Subcutaneous abdominal adipose tissue (tissue), 5 donors: ENCODE data around the gene TNFRSF6B.

Experiments used
- H3K27ac ChIP-seq: one replicate; pipeline ENCODE4 v1.7.0; 2013; ENCODE audit warnings: low read depth, mild to moderate bottlenecking, inconsistent platforms, low read length, moderate library complexity
- H3K27me3 ChIP-seq, 5 donors: one replicate each; pipeline ENCODE4 v1.7.0; 2013; ENCODE audit warnings: low read length in 5 of 5, inconsistent platforms in 1 of 5; ENCODE audit not compliant: control insufficient read depth in 5 of 5, insufficient read depth in 4 of 5
- H3K36me3 ChIP-seq, 5 donors: one replicate each; pipeline ENCODE4 v1.7.0; 2013; ENCODE audit warnings: low read length in 5 of 5; ENCODE audit not compliant: control insufficient read depth in 5 of 5, insufficient read depth in 5 of 5
- H3K4me1 ChIP-seq, 5 donors: one replicate each; pipeline ENCODE4 v1.7.0; 2013; ENCODE audit warnings: low read length in 5 of 5, mild to moderate bottlenecking in 3 of 5, moderate library complexity in 1 of 5; ENCODE audit not compliant: control insufficient read depth in 5 of 5, insufficient read depth in 5 of 5
- H3K4me3 ChIP-seq, 5 donors: one replicate each; pipeline ENCODE4 v1.7.0; 2013; ENCODE audit warnings: low read length in 5 of 5, low read depth in 1 of 5
- H3K9ac ChIP-seq, 5 donors: one replicate each; pipeline ENCODE4 v1.7.0; 2013; ENCODE audit warnings: low read length in 5 of 5, mild to moderate bottlenecking in 4 of 5, moderate library complexity in 3 of 5
- H3K9me3 ChIP-seq, 5 donors: one replicate each; pipeline ENCODE4 v1.7.0; 2013; ENCODE audit warnings: low read length in 5 of 5; ENCODE audit not compliant: control insufficient read depth in 5 of 5
- donor health status: healthy.
- donor health status: healthy.
- donor health status: healthy.
- donor health status: healthy.
- donor health status: healthy.

Gene TNFRSF6B

DNA sequence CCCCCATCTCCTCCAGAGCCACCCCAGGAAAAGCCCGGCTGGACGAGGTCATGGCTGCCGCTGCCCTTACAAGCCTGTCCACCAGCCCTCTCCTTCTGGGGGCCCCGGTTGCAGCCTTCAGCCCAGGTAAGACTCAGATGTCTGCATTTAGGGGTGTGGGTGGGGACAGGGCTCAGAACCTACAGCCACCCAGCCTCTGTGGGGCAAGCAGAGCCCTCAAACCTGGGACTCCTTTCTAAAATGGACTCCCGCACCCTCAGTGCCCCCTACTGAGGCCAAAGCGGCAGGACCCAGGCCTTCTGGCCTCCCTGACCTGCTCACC lies 44.9 kb downstream of the TNFRSF6B start:
- Histone ChIP-seq H3K4me1 (peaks cover 2 to 69% (median 51%) of the 10 kb centered on the region in 5 donors), H3K36me3 (peaks cover 0 to 40% (median 26%) of the 10 kb centered on the region in 5 donors), H3K27ac (peak overlapping the region; percentile 30), H3K9ac (peak overlapping the region in 1 of 5 donors; percentile 48), H3K4me3 (peak overlapping the region; percentile 39 to 76 (median 71)), H3K27me3 (no peaks in the 10 kb centered on the region), H3K9me3 (no peaks in the 10 kb centered on the region)

DNA sequence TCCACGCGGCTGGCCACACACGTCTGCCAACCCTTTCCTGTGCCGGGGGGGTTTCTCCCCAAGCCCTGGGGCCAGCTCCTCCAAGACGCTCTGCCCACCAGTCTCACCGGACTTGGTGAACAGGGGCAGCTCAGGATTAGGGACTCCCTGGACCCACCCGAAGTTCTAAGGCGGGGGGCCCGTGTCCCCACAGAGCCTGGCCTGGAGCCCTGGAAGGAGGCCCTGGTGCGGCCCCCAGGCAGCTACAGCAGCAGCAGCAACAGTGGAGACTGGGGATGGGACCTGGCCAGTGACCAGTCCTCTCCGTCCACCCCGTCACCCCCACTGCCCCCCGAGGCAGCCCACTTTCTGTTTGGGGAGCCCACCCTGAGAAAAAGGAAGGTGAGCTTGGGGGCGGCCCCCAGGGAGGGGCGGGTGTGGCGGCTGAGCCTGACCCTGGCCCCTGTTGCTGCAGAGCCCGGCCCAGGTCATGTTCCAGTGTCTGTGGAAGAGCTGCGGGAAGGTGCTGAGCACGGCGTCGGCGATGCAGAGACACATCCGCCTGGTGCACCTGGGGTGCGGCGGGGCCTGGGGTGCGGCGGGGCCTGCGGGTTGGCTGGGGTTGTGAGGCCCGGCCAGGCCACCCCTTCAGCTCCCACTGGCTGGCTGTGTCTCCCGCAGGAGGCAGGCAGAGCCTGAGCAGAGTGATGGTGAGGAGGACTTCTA lies 45.4 kb downstream of the TNFRSF6B start:
- Histone ChIP-seq H3K9me3 (no peaks in the 10 kb centered on the region), H3K4me3 (peak overlapping the region in 4 of 5 donors; percentile 39 to 76 (median 72)), H3K36me3 (peaks cover 0 to 44% (median 26%) of the 10 kb centered on the region in 5 donors), H3K27ac (no peak overlapping the region), H3K4me1 (peaks cover 2 to 68% (median 51%) of the 10 kb centered on the region in 5 donors), H3K27me3 (no peaks in the 10 kb centered on the region), H3K9ac (peak overlapping the region in 1 of 5 donors; percentile 48)

DNA sequence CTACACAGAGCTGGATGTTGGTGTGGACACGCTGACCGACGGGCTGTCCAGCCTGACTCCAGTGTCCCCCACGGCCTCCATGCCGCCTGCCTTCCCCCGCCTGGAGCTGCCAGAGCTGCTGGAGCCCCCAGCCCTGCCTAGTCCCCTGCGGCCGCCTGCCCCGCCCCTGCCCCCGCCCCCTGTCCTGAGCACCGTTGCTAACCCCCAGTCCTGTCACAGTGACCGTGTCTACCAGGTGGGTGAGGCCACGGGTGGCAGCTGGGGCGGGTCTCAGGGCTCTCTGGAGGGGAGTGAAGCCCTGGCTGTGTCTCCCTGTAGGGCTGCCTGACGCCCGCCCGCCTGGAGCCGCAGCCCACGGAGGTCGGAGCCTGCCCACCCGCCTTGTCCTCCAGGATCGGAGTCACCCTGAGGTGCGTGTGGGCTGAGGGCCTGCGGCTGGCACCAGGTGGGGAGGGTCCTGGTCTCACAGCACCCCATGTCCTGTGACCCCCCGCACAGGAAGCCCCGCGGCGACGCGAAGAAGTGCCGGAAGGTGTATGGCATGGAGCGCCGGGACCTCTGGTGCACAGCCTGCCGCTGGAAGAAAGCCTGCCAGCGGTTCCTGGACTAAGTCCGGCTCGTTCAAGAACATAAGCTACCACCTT lies 46.1 kb downstream of the TNFRSF6B start:
- no peaks in the 10 kb centered on the region for H3K27me3 ChIP-seq
- peaks cover 2 to 64% (median 47%) of the 10 kb centered on the region in 5 donors for H3K4me1 ChIP-seq
- H3K36me3 ChIP-seq = peaks cover 0 to 47% (median 26%) of the 10 kb centered on the region in 5 donors
- no peaks in the 10 kb centered on the region for H3K9me3 ChIP-seq
- no peak overlapping the region for H3K4me3 ChIP-seq
- no peak overlapping the region for H3K9ac ChIP-seq
- H3K27ac ChIP-seq = no peak overlapping the region

DNA sequence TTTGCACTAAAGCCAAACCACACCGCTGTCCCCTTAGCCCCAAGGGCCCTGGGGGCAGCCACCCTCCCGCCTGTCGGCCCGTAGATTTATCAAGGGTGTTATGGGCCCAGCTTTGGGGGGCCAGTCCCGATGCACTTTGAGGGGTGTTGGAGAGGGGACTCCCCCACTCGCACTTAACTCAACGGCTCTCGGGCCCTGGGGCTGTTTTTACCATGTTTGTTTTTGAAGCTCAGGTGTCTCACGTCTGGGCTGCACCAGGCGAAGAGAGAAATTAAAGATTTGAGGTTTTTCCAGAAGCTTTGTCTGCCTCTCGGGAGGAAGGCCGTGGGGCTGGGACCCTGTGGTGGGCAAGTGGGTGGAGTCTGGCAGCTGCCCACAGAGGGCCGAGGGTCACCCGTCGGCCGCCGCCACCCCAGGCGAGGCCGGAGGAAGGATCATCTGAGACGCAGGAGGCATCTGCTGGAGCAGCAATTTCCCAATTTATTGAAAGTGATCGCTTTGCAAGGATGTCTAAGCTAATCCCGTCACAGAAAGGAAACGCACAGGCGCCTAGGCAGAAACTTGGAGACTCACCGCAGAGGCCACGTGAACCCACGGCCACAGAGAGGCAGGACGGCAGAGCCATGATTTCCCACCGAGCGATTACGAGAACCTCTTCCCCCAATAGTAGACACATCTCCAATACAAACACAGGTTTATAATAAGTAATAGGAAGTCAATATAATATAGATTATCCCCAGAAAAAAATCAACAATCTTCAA lies 46.9 kb downstream of the TNFRSF6B start:
- H3K4me1 ChIP-seq = peaks cover 2 to 55% (median 38%) of the 10 kb centered on the region in 5 donors
- no peak overlapping the region for H3K4me3 ChIP-seq
- H3K27me3 ChIP-seq = no peaks in the 10 kb centered on the region
- no peak overlapping the region for H3K9ac ChIP-seq
- peaks cover 0 to 55% (median 26%) of the 10 kb centered on the region in 5 donors for H3K36me3 ChIP-seq
- H3K9me3 ChIP-seq = no peaks in the 10 kb centered on the region
- H3K27ac ChIP-seq = no peak overlapping the region

DNA sequence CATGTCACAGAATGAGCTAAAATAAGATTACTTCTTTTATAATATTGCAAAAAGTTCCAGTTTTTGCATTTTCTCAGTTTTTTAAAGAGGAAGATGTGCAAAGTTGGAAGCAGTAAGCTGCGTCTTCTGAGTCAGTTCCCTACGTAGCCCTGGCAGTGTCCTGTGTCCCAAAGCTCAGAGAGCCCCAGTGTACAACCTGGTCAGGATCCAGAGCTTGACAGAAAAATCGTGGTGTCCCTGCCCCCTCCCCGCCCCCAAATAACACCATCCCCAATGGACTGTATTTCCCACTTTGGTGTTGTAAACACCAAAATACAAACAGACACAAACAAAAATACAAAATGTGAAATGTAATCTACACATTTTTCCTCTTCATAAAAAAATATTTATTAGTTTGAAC lies 47.7 kb downstream of the TNFRSF6B start:
- Histone ChIP-seq H3K9me3 (no peaks in the 10 kb centered on the region), H3K9ac (peak overlapping the region in 1 of 5 donors; percentile 6), H3K27me3 (no peaks in the 10 kb centered on the region), H3K36me3 (peaks cover 0 to 55% (median 28%) of the 10 kb centered on the region in 5 donors), H3K4me3 (no peak overlapping the region), H3K4me1 (peaks cover 2 to 47% (median 30%) of the 10 kb centered on the region in 5 donors), H3K27ac (no peak overlapping the region)

DNA sequence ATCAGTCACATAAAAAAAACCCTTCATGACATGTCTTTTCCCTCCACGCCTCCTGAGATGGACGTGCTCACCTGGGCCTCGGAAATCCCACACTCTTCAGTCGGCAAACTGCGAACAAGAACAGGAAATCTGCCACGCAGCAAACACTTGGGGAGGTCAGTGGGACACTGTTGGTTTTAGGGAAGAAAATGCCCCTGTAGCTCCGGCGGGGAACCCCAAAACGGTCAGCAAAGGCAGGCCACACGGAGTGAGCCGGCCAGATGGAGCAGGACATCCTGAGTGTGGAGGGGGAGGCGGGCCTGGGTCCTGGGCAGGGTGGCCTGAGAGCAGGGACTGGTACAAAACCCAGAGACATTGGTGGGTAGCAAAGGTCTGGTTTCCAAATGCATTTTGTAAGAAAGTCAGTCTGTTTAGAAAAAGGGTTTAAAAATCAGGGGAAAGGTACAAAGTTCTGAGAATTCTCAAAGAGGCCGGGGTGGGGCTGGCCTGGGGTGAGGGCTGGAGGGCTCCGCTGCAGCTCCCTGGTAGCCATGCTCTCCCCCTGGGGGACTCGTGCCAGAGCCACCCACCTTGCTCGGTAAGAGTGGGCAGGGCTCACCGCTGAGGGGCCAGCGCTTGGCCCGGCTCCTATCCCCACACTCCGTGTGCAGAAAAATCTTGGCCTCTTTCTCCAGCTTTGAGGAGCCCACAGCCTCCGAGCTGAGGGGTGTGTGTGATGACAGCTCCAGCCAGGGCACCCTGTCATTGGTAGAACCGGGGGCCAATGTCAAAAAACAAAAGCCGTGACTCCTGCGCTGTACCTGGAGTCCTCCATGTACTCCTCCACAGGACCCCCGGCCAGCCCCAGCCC lies 48.3 kb downstream of the TNFRSF6B start:
- H3K27ac ChIP-seq = no peak overlapping the region
- no peaks in the 10 kb centered on the region for H3K9me3 ChIP-seq
- H3K27me3 ChIP-seq = no peaks in the 10 kb centered on the region
- H3K9ac ChIP-seq = peak overlapping the region in 1 of 5 donors; percentile 6
- H3K4me1 ChIP-seq = peaks cover 2 to 46% (median 28%) of the 10 kb centered on the region in 5 donors
- H3K4me3 ChIP-seq = no peak overlapping the region
- H3K36me3 ChIP-seq = peaks cover 0 to 55% (median 29%) of the 10 kb centered on the region in 5 donors

DNA sequence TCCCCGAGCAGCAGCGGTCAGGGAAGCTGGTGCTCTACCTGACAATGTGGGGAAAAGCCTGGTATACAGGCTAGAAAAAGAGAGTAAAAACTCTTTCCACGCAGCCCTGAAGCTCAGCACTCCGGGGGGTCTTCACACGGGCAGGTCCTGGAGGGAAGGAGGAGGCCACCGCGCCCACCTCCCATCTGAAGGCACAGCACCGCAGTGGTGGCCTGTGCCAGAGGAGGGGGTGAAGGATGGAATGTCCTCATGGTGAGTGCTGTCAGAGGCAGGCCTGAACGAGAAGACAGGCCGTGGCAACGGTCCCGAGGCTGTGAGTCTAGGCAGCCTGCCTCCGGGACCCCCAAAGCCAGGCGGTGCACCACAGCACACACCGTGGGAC lies 49.0 kb downstream of the TNFRSF6B start:
- Histone ChIP-seq H3K36me3 (peaks cover 0 to 55% (median 32%) of the 10 kb centered on the region in 5 donors), H3K4me3 (no peak overlapping the region), H3K27ac (no peak overlapping the region), H3K4me1 (peaks cover 2 to 45% (median 27%) of the 10 kb centered on the region in 5 donors), H3K9ac (no peak overlapping the region), H3K9me3 (no peaks in the 10 kb centered on the region), H3K27me3 (no peaks in the 10 kb centered on the region)

DNA sequence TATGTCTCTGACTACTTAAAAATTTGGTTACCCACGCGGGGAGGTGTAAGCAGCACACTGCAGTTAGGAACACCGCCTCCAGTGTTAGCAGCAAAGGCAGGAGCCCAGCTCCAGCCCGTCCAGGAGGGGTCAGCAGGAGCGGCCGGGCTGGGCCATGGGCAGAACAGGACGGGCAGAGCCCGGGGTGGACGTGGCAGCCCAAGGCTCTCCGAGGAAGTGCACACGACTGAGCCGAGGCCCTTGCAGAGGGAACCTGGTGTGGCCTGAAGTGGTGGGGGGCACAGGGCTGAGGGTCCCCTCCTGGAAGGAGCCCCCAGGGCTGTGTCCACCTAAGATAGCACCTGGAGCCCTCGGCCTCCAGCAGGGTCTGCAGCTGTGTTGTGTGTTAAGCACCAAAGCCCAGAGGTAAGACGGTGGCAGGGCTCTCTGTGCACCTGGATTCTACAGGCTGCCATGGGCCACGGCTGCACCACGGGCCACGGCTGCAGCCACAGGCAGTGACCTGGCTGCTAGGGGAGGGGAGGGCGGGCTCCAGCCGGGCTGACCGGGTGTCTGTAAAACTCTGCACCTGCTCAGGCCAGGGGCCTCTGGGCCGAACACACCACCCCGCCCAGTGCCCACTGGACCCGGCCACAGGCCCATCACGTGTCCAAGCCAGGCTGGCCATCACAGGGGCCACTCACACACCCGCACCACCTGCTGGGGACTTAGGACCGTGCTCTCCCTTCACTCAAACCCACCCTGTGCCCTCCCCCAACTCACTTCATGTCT lies 49.7 kb downstream of the TNFRSF6B start:
- no peaks in the 10 kb centered on the region for H3K27me3 ChIP-seq
- H3K4me3 ChIP-seq = no peak overlapping the region
- H3K36me3 ChIP-seq = peaks cover 0 to 58% (median 37%) of the 10 kb centered on the region in 5 donors
- H3K4me1 ChIP-seq = peaks cover 2 to 40% (median 19%) of the 10 kb centered on the region in 5 donors
- H3K27ac ChIP-seq = no peak overlapping the region
- no peaks in the 10 kb centered on the region for H3K9me3 ChIP-seq
- H3K9ac ChIP-seq = no peak overlapping the region

DNA sequence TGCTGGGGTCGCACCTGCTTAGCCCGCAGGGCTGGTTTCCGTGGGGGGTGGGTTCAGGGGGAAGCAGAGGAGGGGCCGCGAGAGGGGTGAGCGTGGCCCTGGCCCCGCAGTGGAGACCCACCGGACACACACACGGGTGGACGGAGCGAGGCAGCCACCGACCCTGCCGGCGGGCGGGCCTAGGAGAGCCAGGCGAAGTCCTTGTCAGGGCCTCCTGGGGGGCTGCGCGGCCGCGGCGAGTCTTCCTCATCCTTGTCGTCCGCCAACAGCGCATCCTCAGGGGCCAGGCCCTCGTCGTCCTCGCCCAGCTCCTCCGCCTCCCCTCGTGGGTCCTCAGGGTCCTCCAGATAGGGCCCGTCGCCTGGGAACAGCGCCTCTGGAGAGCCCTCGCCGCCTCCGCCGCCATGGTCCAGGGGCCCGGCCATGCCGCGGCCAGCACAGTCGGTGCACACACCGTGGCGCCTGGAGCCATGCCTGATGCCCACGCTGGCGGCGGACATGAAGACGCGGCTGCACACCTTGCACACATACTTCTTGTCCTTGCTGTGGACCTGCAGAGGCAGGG lies 50.4 kb downstream of the TNFRSF6B start:
- H3K27ac ChIP-seq = no peak overlapping the region
- peaks cover 0 to 58% (median 37%) of the 10 kb centered on the region in 5 donors for H3K36me3 ChIP-seq
- no peak overlapping the region for H3K9ac ChIP-seq
- no peaks in the 10 kb centered on the region for H3K27me3 ChIP-seq
- H3K9me3 ChIP-seq = no peaks in the 10 kb centered on the region
- H3K4me1 ChIP-seq = peaks cover 2 to 33% (median 13%) of the 10 kb centered on the region in 5 donors
- no peak overlapping the region for H3K4me3 ChIP-seq
